Measurements from ENCODE around the gene TRAF7.

DNA sequence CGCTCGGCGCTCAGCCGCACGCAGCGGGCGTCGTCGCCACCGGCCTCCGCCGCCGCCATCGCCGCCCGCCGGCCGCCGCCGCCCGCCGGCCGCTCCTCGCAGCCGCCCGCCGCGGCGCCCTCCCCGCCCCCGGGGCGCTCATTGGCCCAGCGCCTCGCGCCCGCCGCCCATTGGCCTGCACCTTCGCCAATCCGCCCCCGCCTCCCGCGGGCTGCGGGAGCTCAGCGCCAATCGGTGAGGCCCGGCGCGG, 59.1 kb downstream of the TRAF7 start, which contains the start of gene PGP:
- TF ChIP-seq, protein P1, sequence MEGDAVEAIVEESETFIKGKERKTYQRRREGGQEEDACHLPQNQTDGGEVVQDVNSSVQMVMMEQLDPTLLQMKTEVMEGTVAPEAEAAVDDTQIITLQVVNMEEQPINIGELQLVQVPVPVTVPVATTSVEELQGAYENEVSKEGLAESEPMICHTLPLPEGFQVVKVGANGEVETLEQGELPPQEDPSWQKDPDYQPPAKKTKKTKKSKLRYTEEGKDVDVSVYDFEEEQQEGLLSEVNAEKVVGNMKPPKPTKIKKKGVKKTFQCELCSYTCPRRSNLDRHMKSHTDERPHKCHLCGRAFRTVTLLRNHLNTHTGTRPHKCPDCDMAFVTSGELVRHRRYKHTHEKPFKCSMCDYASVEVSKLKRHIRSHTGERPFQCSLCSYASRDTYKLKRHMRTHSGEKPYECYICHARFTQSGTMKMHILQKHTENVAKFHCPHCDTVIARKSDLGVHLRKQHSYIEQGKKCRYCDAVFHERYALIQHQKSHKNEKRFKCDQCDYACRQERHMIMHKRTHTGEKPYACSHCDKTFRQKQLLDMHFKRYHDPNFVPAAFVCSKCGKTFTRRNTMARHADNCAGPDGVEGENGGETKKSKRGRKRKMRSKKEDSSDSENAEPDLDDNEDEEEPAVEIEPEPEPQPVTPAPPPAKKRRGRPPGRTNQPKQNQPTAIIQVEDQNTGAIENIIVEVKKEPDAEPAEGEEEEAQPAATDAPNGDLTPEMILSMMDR (conservative IDR thresholded peaks at IDR 0.05; ENCODE audit: low read length) = no peak
- no peak for TF ChIP-seq EZH2phosphoT487 (IDR thresholded peaks at IDR 0.05; ENCODE audit: borderline replicate concordance, low read depth, low read length)
